A549 treated with Hydrocortisone at 1 μM for 4 hours (cell line): ENCODE measurements around the gene REXO5. TPM values are rescaled to one million over a fixed set of nuclear protein-coding genes. Genes with fewer than 3 reads are reported as not detected.

Experiments
- total RNA-seq: library from RNA; stranded (reverse); fragments of 200-300 nt; extraction: Qiagen RNA extraction; gene quantifications from 5 replicates; pipeline ENCODE4 v1.2.3, GENCODE V29; 2022

The REXO5 gene
- total RNA-seq, result 3.6 to 5.6 TPM (median 4.2 TPM) in 5 replicates

DNA sequence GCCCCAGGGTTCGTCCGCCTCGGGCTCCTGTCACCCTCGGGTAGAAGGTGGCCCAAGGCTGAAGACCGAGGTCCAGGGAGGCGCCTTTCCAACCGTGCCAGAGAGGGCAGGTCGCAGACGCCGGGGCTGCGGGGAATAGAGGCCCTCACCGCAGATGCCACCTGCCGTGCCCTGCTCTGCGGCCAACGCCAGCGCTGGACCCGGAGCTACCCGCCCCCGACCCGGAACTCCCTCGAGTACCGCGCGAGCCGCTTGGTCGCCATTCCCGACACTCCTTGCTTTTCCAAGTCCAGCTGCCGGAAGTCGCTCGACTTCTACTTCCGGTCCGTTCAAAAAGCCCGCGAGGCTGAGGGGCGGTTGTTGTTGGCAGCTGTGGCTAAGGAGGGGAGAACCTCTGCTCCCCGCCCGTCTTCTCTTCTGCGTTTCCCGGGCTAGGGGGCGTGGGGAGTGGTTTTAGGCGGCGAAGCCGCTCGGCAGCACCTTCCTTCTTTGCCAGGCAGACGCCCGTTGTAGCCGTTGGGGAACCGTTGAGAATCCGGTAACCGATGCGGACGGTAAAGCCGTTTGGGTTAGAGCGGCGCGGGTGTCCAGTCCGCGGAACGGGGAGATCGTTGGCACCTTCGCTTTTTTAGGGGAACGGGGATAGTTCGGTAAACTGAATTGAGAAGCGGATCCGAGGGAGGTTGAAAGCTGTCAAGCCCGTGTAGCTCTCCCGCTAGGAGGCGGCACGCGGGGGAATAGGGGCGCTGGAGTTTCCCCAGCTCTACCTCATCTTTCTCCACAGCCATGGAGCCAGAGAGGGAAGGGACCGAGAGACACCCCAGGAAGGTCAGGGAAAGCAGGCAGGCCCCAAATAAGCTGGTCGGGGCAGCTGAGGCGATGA lies at the start of gene REXO5, which contains the start of gene ERI2:
TSS of gene REXO5 (plus strand) at position 360 of the 883 bp plus-strand sequence. CDS start at position 787, 427 bp downstream.
TSS of gene ERI2 (minus strand) at position 305 of the 883 bp plus-strand sequence. CDS start at position 263, 42 bp downstream.

GRCh38 chr16:20763461-20764232 lies 42.7 kb upstream of the REXO5 start, which contains the start of gene ACSM3:
Gene ACSM3 (plus strand): TSS chr16:20764014. CDS start chr16:20770035, 6,021 bp downstream.

Other genes starting within 250 kb of the REXO5 start
- gene ACSM2B, start 230.2 kb upstream of the REXO5 start, total RNA-seq, result not detected in 5 replicates
- gene ACSM1, start 108.8 kb upstream of the REXO5 start, total RNA-seq, result not detected in 5 replicates
- gene THUMPD1, start 64.7 kb upstream of the REXO5 start, total RNA-seq, result 18.3 to 30.2 TPM (median 21.6 TPM) in 5 replicates
- gene ACSM3, start 42.5 kb upstream of the REXO5 start, total RNA-seq, result 3.3 to 4.4 TPM (median 3.7 TPM) in 5 replicates
- 12.2 to 17.8 TPM (median 13.9 TPM) in 5 replicates for gene ERI2, start 55 bp upstream of the REXO5 start, total RNA-seq
- gene DCUN1D3, start 93.8 kb downstream of the REXO5 start, total RNA-seq, result 7.6 to 10.7 TPM (median 8.2 TPM) in 5 replicates
- gene LYRM1, start 94.2 kb downstream of the REXO5 start, total RNA-seq, result 29.9 to 40.7 TPM (median 32.6 TPM) in 5 replicates